ENCODE data around the gene PRPSAP2.
"Not testable (repeated sequence)": the region's sequence is repeated elsewhere in the genome, so short reads cannot be mapped to it uniquely, and the experiment has no call there.

Gene PRPSAP2

GRCh38 chr17:18888766-18889290, 30.9 kb downstream of the PRPSAP2 start:
- no peak for DNase-seq (ENCODE audit: low read depth in 2 of 3, low spot score in 2 of 3)

- DNase-seq (ENCODE audit: low read depth in 2 of 3, low spot score in 2 of 3), result no peak
Observed at GRCh38 chr17:18889658-18890057, 31.7 kb downstream of the PRPSAP2 start.

GRCh38 chr17:18891541-18891940, 33.6 kb downstream of the PRPSAP2 start:
- DNase-seq (ENCODE audit: low read depth in 2 of 3, low spot score in 2 of 3), result no peak

- no peak for DNase-seq (ENCODE audit: low read depth in 2 of 3, low spot score in 2 of 3)
Observed at GRCh38 chr17:18896146-18896545, 38.2 kb downstream of the PRPSAP2 start.

- no peak for DNase-seq (ENCODE audit: low read depth in 2 of 3, low spot score in 2 of 3)
Observed at GRCh38 chr17:18896947-18897346, 39.0 kb downstream of the PRPSAP2 start.

- DNase-seq (ENCODE audit: low read depth in 2 of 3, low spot score in 2 of 3), result no peak
Observed at GRCh38 chr17:18904482-18904881, 46.6 kb downstream of the PRPSAP2 start.

- no peak for DNase-seq (ENCODE audit: low read depth in 2 of 3, low spot score in 2 of 3)
Observed at GRCh38 chr17:18905226-18905625, 47.3 kb downstream of the PRPSAP2 start.

- no peak for DNase-seq (ENCODE audit: low read depth in 2 of 3, low spot score in 2 of 3)
Observed at GRCh38 chr17:18910326-18910725, 52.4 kb downstream of the PRPSAP2 start.

- no peak for DNase-seq (ENCODE audit: low read depth in 2 of 3, low spot score in 2 of 3)
Observed at GRCh38 chr17:18910881-18911280, 53.0 kb downstream of the PRPSAP2 start.

GRCh38 chr17:18916816-18917500, 59.0 kb downstream of the PRPSAP2 start:
- no peak for DNase-seq (ENCODE audit: low read depth in 2 of 3, low spot score in 2 of 3)

GRCh38 chr17:18917506-18918032, 59.6 kb downstream of the PRPSAP2 start:
- DNase-seq (ENCODE audit: low read depth in 2 of 3, low spot score in 2 of 3), result no peak

- DNase-seq (ENCODE audit: low read depth in 2 of 3, low spot score in 2 of 3), result no peak
Observed at GRCh38 chr17:18919963-18920362, 62.0 kb downstream of the PRPSAP2 start.

GRCh38 chr17:18920911-18921441, 63.0 kb downstream of the PRPSAP2 start:
- DNase-seq (ENCODE audit: low read depth in 2 of 3, low spot score in 2 of 3), result no peak

GRCh38 chr17:18921485-18921884, 63.6 kb downstream of the PRPSAP2 start:
- DNase-seq (ENCODE audit: low read depth in 2 of 3, low spot score in 2 of 3), result no peak

GRCh38 chr17:18921912-18922451, 64.1 kb downstream of the PRPSAP2 start:
- no peak for DNase-seq (ENCODE audit: low read depth in 2 of 3, low spot score in 2 of 3)

- not testable (repeated sequence) for DNase-seq (ENCODE audit: low read depth in 2 of 3, low spot score in 2 of 3)
Observed at GRCh38 chr17:18922596-18922995, 64.7 kb downstream of the PRPSAP2 start.

- DNase-seq (ENCODE audit: low read depth in 2 of 3, low spot score in 2 of 3), result no peak
Observed at GRCh38 chr17:18925187-18925586, 67.3 kb downstream of the PRPSAP2 start.

- DNase-seq (ENCODE audit: low read depth in 2 of 3, low spot score in 2 of 3), result no peak
Observed at GRCh38 chr17:18928628-18929125, 70.7 kb downstream of the PRPSAP2 start.

GRCh38 chr17:18932360-18933055, 74.6 kb downstream of the PRPSAP2 start:
- DNase-seq (ENCODE audit: low read depth in 2 of 3, low spot score in 2 of 3), result no peak

- DNase-seq (ENCODE audit: low read depth in 2 of 3, low spot score in 2 of 3), result no peak
Observed at GRCh38 chr17:18933102-18934058, 75.4 kb downstream of the PRPSAP2 start.
